Mesenchymal stem cell (in vitro differentiated cells and primary cell): Measurements from ENCODE around the gene CACNA1E.
A peak's percentile ranks its signal among the peaks of the same experiment; 100 is the strongest.

ENCODE experiments used
- DNase-seq: peaks from one replicate; pipeline ENCODE4 v3.0.0-alpha.2; 2013
- H2AFZ ChIP-seq: one replicate; pipeline ENCODE4 v1.6.1; 2013; ENCODE audit warnings: low read depth, mild to moderate bottlenecking, control low read depth, inconsistent platforms, low read length, moderate library complexity
- H2AK5ac ChIP-seq: 2 replicates; pipeline ENCODE4 v1.6.1; 2013; ENCODE audit warnings: low read length, moderate library complexity, mild to moderate bottlenecking, inconsistent platforms; ENCODE audit not compliant: severe bottlenecking
- H2BK120ac ChIP-seq: one replicate; pipeline ENCODE4 v1.6.1; 2013; ENCODE audit warnings: low read depth, mild to moderate bottlenecking, inconsistent platforms, low read length, moderate library complexity
- H2BK12ac ChIP-seq, 2 experiments: one replicate each; pipeline ENCODE4 v1.6.1; 2013; ENCODE audit warnings: inconsistent platforms in 2 of 2, low read length in 2 of 2, mild to moderate bottlenecking in 2 of 2, moderate library complexity in 2 of 2, control low read depth in 1 of 2
- H2BK15ac ChIP-seq: one replicate; pipeline ENCODE4 v1.6.1; 2013; ENCODE audit warnings: mild to moderate bottlenecking, low read depth, inconsistent platforms; ENCODE audit not compliant: poor library complexity, severe bottlenecking
- H2BK5ac ChIP-seq: 2 replicates; pipeline ENCODE4 v1.6.1; 2013; ENCODE audit warnings: low read depth, mild to moderate bottlenecking, low read length, control low read depth, inconsistent platforms; ENCODE audit not compliant: poor library complexity, severe bottlenecking
- H3K14ac ChIP-seq, 2 experiments: one replicate each; pipeline ENCODE4 v1.6.1; 2013; ENCODE audit warnings: inconsistent platforms in 2 of 2, low read length in 2 of 2, control low read depth in 1 of 2, mild to moderate bottlenecking in 1 of 2, moderate library complexity in 1 of 2
- H3K18ac ChIP-seq, 2 experiments: one replicate each; pipeline ENCODE4 v1.6.1; 2013; ENCODE audit warnings: inconsistent platforms in 2 of 2, low read length in 2 of 2, control low read depth in 1 of 2, low read depth in 1 of 2, mild to moderate bottlenecking in 1 of 2
- H3K23ac ChIP-seq, 2 experiments: one replicate each; pipeline ENCODE4 v1.6.1; 2013; ENCODE audit warnings: inconsistent platforms in 2 of 2, low read length in 2 of 2, mild to moderate bottlenecking in 2 of 2, moderate library complexity in 2 of 2, control low read depth in 1 of 2
- H3K27ac ChIP-seq: 2 replicates; pipeline ENCODE4 v1.5.1; 2013; ENCODE audit warnings: mild to moderate bottlenecking, moderate library complexity, low read length, control low read depth, inconsistent platforms; ENCODE audit not compliant: poor library complexity, severe bottlenecking
- H3K27me3 ChIP-seq, 2 experiments: 2 replicates each; pipeline versions ENCODE4 v1.6.1 to v1.7.0; 2013; ENCODE audit warnings: low read length in 2 of 2, mild to moderate bottlenecking in 2 of 2, moderate library complexity in 2 of 2, control low read depth in 1 of 2, inconsistent platforms in 1 of 2; ENCODE audit not compliant: control insufficient read depth in 1 of 2, insufficient read depth in 1 of 2
- H3K36me3 ChIP-seq, 2 experiments: 2 replicates each; pipeline versions ENCODE4 v1.6.1 to v1.7.0; 2013; ENCODE audit warnings: low read length in 2 of 2, control low read depth in 1 of 2, inconsistent platforms in 1 of 2, low read depth in 1 of 2, mild to moderate bottlenecking in 1 of 2; ENCODE audit not compliant: insufficient read depth in 2 of 2, control insufficient read depth in 1 of 2
- H3K4ac ChIP-seq, 2 experiments: one replicate each; pipeline ENCODE4 v1.6.1; 2013; ENCODE audit warnings: inconsistent platforms in 2 of 2, low read length in 2 of 2, mild to moderate bottlenecking in 2 of 2, moderate library complexity in 2 of 2, control low read depth in 1 of 2, low read depth in 1 of 2
- H3K4me1 ChIP-seq: 2 replicates; pipeline ENCODE4 v1.6.1; 2013; ENCODE audit warnings: low read depth, low read length, control low read depth; ENCODE audit not compliant: control insufficient read depth, insufficient read depth
- H3K4me2 ChIP-seq: 2 replicates; pipeline ENCODE4 v1.6.1; 2013; ENCODE audit warnings: low read length, mild to moderate bottlenecking, inconsistent platforms; ENCODE audit not compliant: poor library complexity, severe bottlenecking
- H3K4me3 ChIP-seq, 2 experiments: 2 replicates each; pipeline versions ENCODE4 v1.5.1 to v1.7.0; 2013; ENCODE audit warnings: low read length in 2 of 2, mild to moderate bottlenecking in 2 of 2, control low read depth in 1 of 2, low read depth in 1 of 2; ENCODE audit not compliant: insufficient read depth in 1 of 2
- H3K79me1 ChIP-seq: replicated peaks from 2 replicates; pipeline ENCODE4 v1.6.1; 2013; ENCODE audit warnings: mild to moderate bottlenecking, control low read depth, low read length, inconsistent platforms; ENCODE audit not compliant: poor library complexity, severe bottlenecking
- H3K9ac ChIP-seq: 2 replicates; pipeline ENCODE4 v1.7.0; 2013; ENCODE audit warnings: mild to moderate bottlenecking, low read length, moderate library complexity
- H3K9me3 ChIP-seq: 2 replicates; pipeline ENCODE4 v1.7.0; 2013; ENCODE audit warnings: mild to moderate bottlenecking, low read length; ENCODE audit not compliant: control insufficient read depth
- H4K8ac ChIP-seq: one replicate; pipeline ENCODE4 v1.6.1; 2013; ENCODE audit warnings: inconsistent platforms, mild to moderate bottlenecking, low read length, moderate library complexity
- H4K91ac ChIP-seq: one replicate; pipeline ENCODE4 v1.6.1; 2013; ENCODE audit warnings: mild to moderate bottlenecking, low read length, inconsistent platforms
- WGBS: methylation state at CpG from one replicate; pipeline ENCODE4 v1.1.7; 2013; ENCODE audit warnings: mixed read lengths; 5-methylcytosine and 5-hydroxymethylcytosine counted together

Gene CACNA1E

DNA sequence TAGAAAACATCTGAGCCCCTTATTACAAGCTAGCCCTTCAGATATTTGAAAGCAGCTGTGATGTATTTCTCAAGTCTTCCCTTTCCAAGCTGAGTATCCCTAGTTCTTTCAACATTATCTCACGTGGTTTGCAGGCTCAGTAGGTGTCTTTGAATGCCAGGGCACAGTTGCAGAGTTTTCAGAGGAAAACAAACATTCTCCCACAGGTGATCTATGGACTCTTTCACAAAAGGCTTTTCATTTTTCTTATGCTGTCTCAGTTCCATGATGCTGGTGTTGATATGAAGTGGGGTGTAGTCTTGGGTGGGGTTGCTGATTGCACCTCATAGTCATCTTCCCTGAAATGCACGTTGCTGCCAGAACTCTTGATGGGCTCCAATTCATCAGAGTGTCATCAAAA, 17.3 kb downstream of the CACNA1E start:
- DNase-seq = no peak
- Histone ChIP-seq H2AFZ (no peak overlapping the region), H2BK120ac (no peak overlapping the region), H4K8ac (no peak overlapping the region), H4K91ac (no peak overlapping the region), H3K4me3 (no peak overlapping the region), H3K18ac (no peak overlapping the region), H2BK12ac (no peak overlapping the region), H3K27me3 (peaks cover 0 to 58% of the 10 kb centered on the region in 2 experiments), H2AK5ac (no peak overlapping the region), H3K36me3 (no peaks in the 10 kb centered on the region), H3K27ac (no peak overlapping the region), H2BK15ac (no peak overlapping the region), H3K79me1 (no peaks in the 10 kb centered on the region), H2BK5ac (no peak overlapping the region), H3K4ac (no peak overlapping the region), H3K9ac (no peak overlapping the region), H3K4me2 (no peak overlapping the region), H3K23ac (no peak overlapping the region), H3K9me3 (no peaks in the 10 kb centered on the region), H3K4me1 (no peaks in the 10 kb centered on the region), H3K14ac (no peak overlapping the region)
- WGBS = 41% methylated on average over 2 of the region's 2 CpGs

DNA sequence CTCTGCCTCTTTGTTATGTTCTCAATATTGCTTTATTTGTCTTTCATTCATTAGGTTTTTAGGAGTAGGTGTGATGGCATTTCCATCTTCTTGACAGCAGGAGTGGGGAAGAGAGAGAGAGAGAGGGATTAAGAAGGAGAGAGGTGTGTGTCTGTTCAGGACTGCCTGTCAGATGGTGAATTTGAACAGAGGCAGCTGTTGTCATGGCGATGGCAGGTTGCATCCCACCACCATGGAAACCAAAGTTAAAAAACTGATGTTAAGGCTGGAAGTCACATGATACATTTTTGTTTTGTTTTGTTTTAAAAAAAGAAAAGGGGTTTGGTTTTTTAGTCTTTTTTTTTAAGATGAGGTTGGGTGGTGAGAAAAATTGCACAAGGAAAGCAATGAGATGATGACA, 18.3 kb downstream of the CACNA1E start:
- Histone ChIP-seq H2BK12ac (no peak overlapping the region), H3K4ac (no peak overlapping the region), H3K4me1 (no peaks in the 10 kb centered on the region), H2AK5ac (no peak overlapping the region), H3K79me1 (no peaks in the 10 kb centered on the region), H3K23ac (no peak overlapping the region), H4K8ac (no peak overlapping the region), H2BK120ac (no peak overlapping the region), H4K91ac (no peak overlapping the region), H2BK15ac (no peak overlapping the region), H3K4me3 (no peak overlapping the region), H2BK5ac (no peak overlapping the region), H3K4me2 (no peak overlapping the region), H3K36me3 (no peaks in the 10 kb centered on the region), H3K14ac (no peak overlapping the region), H2AFZ (no peak overlapping the region), H3K9me3 (no peaks in the 10 kb centered on the region), H3K27ac (no peak overlapping the region), H3K18ac (no peak overlapping the region), H3K9ac (no peak overlapping the region), H3K27me3 (peaks cover 0 to 57% of the 10 kb centered on the region in 2 experiments)
- no peak for DNase-seq
- 82% methylated on average over 1 of the region's 1 CpG for WGBS

DNA sequence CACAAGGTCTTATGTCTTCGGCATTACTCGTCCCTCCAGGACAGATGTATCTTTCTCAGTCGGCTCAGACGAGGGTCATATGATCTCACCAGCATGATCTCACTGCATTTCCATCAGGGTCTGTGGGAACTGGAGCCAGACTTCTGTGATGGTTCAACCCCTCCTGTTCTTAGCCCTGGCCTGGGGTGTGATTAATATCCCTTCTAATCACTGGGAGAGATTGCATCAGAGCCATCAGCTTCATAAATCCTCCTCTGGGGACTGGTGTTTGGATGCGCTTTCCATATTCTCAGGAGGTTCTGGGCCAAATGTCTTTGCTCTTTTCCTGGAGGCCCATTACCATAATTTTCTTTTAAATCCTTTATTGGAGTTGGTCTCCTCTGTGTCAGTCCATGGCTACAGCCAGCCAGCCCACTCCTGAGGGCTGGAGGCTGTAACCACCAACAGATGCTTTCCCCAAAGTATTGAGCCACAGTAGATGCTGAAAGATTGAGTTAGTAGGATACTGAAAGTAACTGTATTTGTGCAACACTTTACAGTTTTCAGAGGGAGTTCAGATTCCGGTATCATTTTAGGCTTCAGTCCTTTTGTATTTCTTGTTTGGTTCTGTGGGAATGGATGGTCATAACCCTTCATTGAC, 20.0 kb downstream of the CACNA1E start:
- Histone ChIP-seq H3K27me3 (peaks cover 0 to 57% of the 10 kb centered on the region in 2 experiments), H3K9me3 (no peaks in the 10 kb centered on the region), H4K91ac (no peak overlapping the region), H3K23ac (no peak overlapping the region), H3K4me1 (no peaks in the 10 kb centered on the region), H3K27ac (no peak overlapping the region), H2BK12ac (no peak overlapping the region), H2AFZ (no peak overlapping the region), H3K4ac (no peak overlapping the region), H3K9ac (peak overlapping the region; percentile 69), H3K14ac (no peak overlapping the region), H2BK5ac (no peak overlapping the region), H2BK15ac (no peak overlapping the region), H3K18ac (no peak overlapping the region), H2BK120ac (no peak overlapping the region), H3K79me1 (no peaks in the 10 kb centered on the region), H3K4me3 (peak overlapping the region in 1 of 2 experiments; percentile 17), H4K8ac (no peak overlapping the region), H2AK5ac (no peak overlapping the region), H3K4me2 (no peak overlapping the region), H3K36me3 (no peaks in the 10 kb centered on the region)
- 72% methylated on average over 6 of the region's 6 CpGs for WGBS
- DNase-seq = no peak

DNA sequence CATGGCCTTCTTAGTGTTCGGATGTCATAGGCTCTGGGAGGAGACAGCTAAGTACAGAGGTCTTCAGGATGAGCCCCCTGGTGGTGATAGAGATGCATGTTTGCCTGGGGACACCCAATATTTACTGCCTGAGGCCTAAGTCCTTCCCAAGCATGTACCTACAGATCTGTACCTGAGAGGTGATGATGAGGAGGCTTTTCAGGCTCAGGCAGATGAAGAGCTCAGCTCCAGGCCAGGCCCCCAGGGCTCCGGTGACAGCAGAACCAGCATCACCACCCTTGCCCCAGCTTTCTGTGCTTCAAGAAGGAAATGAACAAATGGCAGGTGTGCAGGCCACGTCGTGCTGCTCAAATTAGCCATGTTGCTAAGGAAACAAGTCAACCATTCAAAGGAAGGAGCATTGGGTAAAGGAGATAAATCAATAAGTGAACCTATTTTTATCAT, 21.1 kb downstream of the CACNA1E start:
- H3K14ac ChIP-seq = no peak overlapping the region
- H3K18ac ChIP-seq = no peak overlapping the region
- H3K27me3 ChIP-seq = peaks cover 0 to 55% of the 10 kb centered on the region in 2 experiments
- H3K4me2 ChIP-seq = no peak overlapping the region
- no peaks in the 10 kb centered on the region for H3K36me3 ChIP-seq
- no peaks in the 10 kb centered on the region for H3K79me1 ChIP-seq
- H4K91ac ChIP-seq = no peak overlapping the region
- no peak overlapping the region for H2AFZ ChIP-seq
- no peak overlapping the region for H2BK12ac ChIP-seq
- H4K8ac ChIP-seq = no peak overlapping the region
- no peak overlapping the region for H2BK15ac ChIP-seq
- no peak overlapping the region for H3K27ac ChIP-seq
- no peak overlapping the region for H3K4ac ChIP-seq
- no peaks in the 10 kb centered on the region for H3K4me1 ChIP-seq
- H2AK5ac ChIP-seq = no peak overlapping the region
- H3K9me3 ChIP-seq = no peaks in the 10 kb centered on the region
- 69% methylated on average over 4 of the region's 4 CpGs for WGBS
- H3K9ac ChIP-seq = no peak overlapping the region
- no peak overlapping the region for H3K23ac ChIP-seq
- H2BK5ac ChIP-seq = no peak overlapping the region
- no peak overlapping the region for H3K4me3 ChIP-seq
- no peak overlapping the region for H2BK120ac ChIP-seq
- DNase-seq = no peak
